ENCODE results near the gene SFXN3. TPM values are rescaled to one million over a fixed set of nuclear protein-coding genes. Genes with fewer than 3 reads are reported as not detected.

Gene SFXN3
- total and polyA plus RNA-seq, 3 donors from 2014 or later: 38.5 to 125 (median 70.7) TPM

DNA sequence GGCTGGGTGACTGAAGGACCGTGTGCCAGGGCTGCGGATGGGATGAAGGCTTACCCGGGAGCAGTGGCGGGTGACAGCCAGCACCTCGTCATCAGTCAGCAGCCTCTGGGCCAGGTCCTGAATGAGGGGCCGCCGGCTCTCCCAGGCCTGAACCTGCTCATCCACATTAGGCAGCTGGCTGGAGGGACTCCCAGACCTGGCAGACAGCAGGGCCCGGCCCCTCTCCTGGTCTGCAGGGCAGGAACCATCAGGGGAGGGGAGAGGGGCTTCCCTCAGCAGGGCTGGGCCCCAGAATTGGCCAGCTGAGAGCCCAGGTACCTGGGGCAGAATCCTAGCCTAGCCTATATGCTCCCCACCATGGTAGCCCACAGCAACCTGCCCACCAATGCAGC, 15.5 kb upstream of the SFXN3 start:
- H3K9me3 ChIP-seq: no peaks in the 10 kb centered on the region
- no peak for DNase-seq

DNA sequence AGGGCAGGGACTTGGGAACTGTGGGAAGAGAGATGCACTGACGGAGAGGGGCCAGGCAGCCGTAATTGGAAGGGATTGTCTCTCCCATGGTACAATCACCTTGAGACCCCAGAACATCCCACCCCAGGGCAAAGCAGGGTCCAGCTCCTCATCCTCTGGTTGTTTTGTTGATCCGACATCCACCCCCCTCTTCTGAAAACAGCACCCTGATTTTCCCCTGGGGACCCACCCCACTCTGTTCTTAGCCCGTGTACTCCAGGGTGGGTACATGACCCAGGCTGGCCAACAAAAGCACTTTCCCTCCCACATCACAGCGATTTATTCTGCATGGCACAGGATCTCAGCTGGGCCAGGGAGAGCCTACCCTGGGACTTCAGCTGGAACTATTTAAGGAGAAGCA, 14.2 kb upstream of the SFXN3 start:
- intact Hi-C loops (cut with DNase I; ENCODE audit: low total_unique reads): no loop called here
- no peaks in the 10 kb centered on the region for H3K9me3 ChIP-seq
- no peak for TF ChIP-seq POLR2A (IDR thresholded peaks at IDR 0.05)
- TF ChIP-seq, protein P1, sequence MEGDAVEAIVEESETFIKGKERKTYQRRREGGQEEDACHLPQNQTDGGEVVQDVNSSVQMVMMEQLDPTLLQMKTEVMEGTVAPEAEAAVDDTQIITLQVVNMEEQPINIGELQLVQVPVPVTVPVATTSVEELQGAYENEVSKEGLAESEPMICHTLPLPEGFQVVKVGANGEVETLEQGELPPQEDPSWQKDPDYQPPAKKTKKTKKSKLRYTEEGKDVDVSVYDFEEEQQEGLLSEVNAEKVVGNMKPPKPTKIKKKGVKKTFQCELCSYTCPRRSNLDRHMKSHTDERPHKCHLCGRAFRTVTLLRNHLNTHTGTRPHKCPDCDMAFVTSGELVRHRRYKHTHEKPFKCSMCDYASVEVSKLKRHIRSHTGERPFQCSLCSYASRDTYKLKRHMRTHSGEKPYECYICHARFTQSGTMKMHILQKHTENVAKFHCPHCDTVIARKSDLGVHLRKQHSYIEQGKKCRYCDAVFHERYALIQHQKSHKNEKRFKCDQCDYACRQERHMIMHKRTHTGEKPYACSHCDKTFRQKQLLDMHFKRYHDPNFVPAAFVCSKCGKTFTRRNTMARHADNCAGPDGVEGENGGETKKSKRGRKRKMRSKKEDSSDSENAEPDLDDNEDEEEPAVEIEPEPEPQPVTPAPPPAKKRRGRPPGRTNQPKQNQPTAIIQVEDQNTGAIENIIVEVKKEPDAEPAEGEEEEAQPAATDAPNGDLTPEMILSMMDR (IDR thresholded peaks at IDR 0.05): no peak
- no peaks in the 10 kb centered on the region for H3K36me3 ChIP-seq (ENCODE audit: low read depth, missing control alignments)
- H3K4me1 ChIP-seq: peaks cover 17% of the 10 kb centered on the region
- no peak overlapping the region for H3K27ac ChIP-seq
- no peak for DNase-seq
- H3K4me3 ChIP-seq: no peak overlapping the region
- H3K27me3 ChIP-seq: no peaks in the 10 kb centered on the region
- WGBS, 2 donors: 68 to 76% methylated on average over 5 of the region's 5 CpGs

More for the DNA sequence above, 15.5 kb upstream of the SFXN3 start:
- intact Hi-C loops (cut with DNase I; ENCODE audit: low total_unique reads): no loop called here
- no peak overlapping the region for H3K27ac ChIP-seq
- H3K4me1 ChIP-seq: peaks cover 17% of the 10 kb centered on the region
- TF ChIP-seq POLR2A (IDR thresholded peaks at IDR 0.05): no peak
- TF ChIP-seq, protein P1 (IDR thresholded peaks at IDR 0.05): no peak
- no peaks in the 10 kb centered on the region for H3K27me3 ChIP-seq
- H3K36me3 ChIP-seq (ENCODE audit: low read depth, missing control alignments): no peaks in the 10 kb centered on the region
- WGBS, 2 donors: 86 to 98% methylated on average over 6 to 8 of the region's 8 CpGs
- H3K4me3 ChIP-seq: no peak overlapping the region

DNA sequence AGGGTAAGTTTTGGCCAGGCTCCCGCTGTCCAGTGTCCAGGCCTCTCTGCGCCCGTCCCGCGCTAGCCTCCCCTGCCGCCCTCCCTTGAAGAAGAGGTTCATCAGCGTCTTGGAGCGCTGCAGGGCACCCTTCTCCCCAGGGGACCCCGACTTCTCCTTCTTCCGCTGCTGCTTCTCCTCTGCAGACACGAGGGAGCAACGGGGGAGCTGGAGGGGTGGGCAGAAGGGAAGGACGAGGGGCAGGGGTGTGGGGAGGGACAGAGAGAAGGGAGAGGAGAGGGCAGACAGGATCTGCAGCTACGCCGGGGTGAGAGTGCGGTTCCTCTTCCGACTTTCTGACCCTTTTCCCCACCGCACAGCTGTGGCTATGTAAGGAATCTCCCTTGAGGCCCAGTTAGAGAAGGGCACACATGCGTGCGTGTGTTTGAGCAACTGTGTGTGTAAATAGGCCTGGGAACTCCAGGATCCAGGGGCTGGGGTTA, 12.9 kb upstream of the SFXN3 start:
- no peaks in the 10 kb centered on the region for H3K27me3 ChIP-seq
- intact Hi-C loops (cut with DNase I; ENCODE audit: low total_unique reads): no loop called here
- peaks cover 10% of the 10 kb centered on the region for H3K4me1 ChIP-seq
- no peaks in the 10 kb centered on the region for H3K9me3 ChIP-seq
- no peaks in the 10 kb centered on the region for H3K36me3 ChIP-seq (ENCODE audit: low read depth, missing control alignments)
- 37 to 39% methylated on average over 20 of the region's 20 CpGs for WGBS, 2 donors
- no peak for DNase-seq
- no peak overlapping the region for H3K4me3 ChIP-seq
- no peak overlapping the region for H3K27ac ChIP-seq
- TF ChIP-seq POLR2A (IDR thresholded peaks at IDR 0.05): no peak
- TF ChIP-seq, protein P1 (IDR thresholded peaks at IDR 0.05): no peak

DNA sequence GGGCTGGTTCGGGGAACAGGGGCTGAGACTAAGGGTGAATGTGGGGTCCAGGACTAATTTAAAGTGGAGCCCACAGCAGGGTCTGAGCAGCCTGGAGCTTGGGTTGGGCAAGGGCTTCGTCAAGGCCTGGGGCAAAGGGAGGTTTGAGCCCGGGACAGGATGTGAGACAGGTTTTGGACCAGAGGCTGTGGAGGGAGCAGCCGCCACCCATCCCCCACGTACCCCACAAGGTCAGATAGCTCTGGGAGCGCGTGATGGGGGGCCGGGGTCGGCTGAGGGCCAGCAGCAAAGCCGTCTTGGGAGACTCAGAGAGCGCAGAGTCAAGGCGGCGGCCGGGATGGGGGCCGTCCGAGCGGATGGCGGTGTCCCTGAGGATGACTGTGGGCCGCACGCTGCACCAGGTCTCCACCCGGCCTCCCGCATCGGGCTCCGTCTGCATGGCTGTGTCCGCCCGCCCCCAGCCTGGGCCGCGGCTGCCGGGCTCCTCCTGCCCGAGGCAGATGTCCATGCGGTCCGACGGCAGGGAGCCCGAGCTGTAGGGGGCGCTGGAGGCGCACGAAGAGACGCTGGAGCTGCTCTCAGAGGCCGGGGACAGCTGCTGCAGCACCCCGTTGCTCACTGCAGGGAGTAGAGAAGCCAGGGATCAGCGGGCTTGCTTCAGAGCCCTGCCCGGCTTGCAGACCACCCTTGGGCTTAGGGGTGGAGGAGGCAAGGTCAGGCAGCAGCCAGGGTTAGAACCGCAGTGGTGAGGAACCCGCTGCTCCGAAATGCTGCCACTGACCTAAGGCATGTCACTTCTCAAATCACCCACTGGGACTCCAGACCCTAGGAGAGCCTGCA, 12.2 kb upstream of the SFXN3 start:
- Histone ChIP-seq H3K36me3 (ENCODE audit: low read depth, missing control alignments) (no peaks in the 10 kb centered on the region), H3K9me3 (no peaks in the 10 kb centered on the region), H3K27ac (no peak overlapping the region), H3K4me3 (peak overlapping the region in 1 of 2 donors; percentile 4), H3K4me1 (peaks cover 9% of the 10 kb centered on the region), H3K27me3 (no peaks in the 10 kb centered on the region)
- peak; percentile 93 for DNase-seq
- intact Hi-C loops (cut with DNase I; ENCODE audit: low total_unique reads): no loop called here
- TF ChIP-seq, protein P1 (IDR thresholded peaks at IDR 0.05): peak; percentile 56 to 74 (median 67)
- TF ChIP-seq POLR2A (IDR thresholded peaks at IDR 0.05): no peak
- WGBS, 2 donors: 14 to 30% methylated on average over 15 to 44 of the region's 45 CpGs

DNA sequence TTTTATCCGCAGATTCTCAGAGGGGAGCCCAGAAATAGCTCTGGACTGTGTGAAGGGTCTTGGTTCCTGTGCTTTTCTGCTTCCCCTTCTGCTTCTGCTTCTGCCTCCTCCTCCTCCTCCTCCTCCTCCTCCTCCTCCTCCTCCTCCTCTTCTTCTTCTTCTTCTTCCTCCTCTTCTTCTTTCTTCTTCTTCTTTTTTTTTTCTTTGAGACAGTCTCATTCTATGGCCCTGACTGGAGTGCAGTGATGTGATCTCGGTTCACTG, 11.7 kb upstream of the SFXN3 start:
- intact Hi-C loops (cut with DNase I; ENCODE audit: low total_unique reads): no loop called here
- WGBS, 2 donors: 29 to 55% methylated on average over 2 of the region's 2 CpGs
- Histone ChIP-seq H3K4me1 (peaks cover 9% of the 10 kb centered on the region), H3K27me3 (no peaks in the 10 kb centered on the region), H3K4me3 (no peak overlapping the region), H3K27ac (no peak overlapping the region), H3K9me3 (no peaks in the 10 kb centered on the region), H3K36me3 (ENCODE audit: low read depth, missing control alignments) (no peaks in the 10 kb centered on the region)
- TF ChIP-seq, protein P1 (IDR thresholded peaks at IDR 0.05): no peak
- TF ChIP-seq POLR2A (IDR thresholded peaks at IDR 0.05): no peak
- DNase-seq: no peak

Measured in testis (tissue), 3 donors.